Activated naive CD4-positive, alpha-beta T cell (primary cell): Measurements from ENCODE around the gene PDZD7.
A peak's percentile ranks its signal among the peaks of the same experiment; 100 is the strongest.

ENCODE experiments used
- DNase-seq, 4 experiments: peaks; one replicate each; lab custom pipeline; 2025; lab: John Stamatoyannopoulos, UW

The PDZD7 gene

DNA sequence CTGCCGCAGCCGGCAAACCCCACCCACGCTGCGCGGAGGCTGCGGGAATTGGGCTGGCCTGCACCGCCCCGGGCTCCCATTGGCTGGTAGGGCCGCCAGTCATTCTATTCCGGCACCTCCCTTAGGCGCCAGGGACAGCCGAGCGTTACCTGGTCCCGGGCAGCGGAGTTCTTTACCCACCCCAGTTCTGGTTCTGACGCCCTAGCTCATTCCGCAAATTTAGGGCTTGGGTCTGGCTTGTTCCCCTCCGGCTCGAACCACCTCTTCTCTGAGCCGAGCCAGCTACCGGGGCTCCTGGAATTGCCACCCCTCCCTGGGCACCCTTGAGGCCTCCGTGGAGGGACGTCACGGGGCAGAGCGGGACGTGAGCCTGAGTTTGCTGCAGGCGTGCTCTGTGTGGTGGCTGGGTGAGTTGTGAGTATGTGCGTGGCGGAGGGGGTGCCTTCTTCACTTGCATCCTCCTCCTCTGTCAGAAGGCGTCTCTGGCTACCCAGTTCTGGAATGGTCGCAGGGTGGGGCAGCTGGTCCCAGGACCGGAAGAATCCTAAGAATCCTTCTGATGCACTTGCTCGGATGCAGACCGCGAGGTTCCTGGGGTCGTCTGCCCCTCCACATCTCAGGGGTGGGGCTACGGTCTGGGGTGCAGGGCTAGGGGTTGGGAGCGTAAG lies at the start of gene PDZD7, which contains the start of gene SFXN3:
TSS of gene PDZD7 (minus strand) at position 2 of the 668 bp plus-strand sequence. CDS start 910 bp downstream, outside the sequence.
TSS of gene SFXN3 (plus strand) at position 107 of the 668 bp plus-strand sequence. CDS start 3,461 bp downstream, outside the sequence.
- peak; percentile 86 to 97 (median 94) for DNase-seq

DNA sequence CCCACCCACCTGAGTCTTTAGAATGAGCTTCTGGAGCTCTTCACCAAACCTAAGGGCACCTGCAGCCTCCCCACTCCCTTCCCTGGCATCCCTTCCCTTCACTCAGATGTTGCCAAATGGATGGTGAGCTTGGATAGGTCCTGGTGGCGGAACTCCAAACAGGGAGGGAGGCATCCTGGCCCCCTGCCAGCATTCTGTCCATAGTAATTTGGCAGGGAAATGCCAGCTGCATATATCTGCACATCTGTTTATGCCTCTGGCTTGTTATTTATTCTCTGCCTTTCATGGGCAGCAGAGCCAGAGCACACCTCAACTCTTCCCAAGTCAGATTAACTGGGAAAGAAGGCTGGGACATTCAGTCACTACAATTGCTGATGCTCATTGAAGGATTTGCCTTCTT lies 48.9 kb upstream of the PDZD7 start:
- DNase-seq, result no peak

DNA sequence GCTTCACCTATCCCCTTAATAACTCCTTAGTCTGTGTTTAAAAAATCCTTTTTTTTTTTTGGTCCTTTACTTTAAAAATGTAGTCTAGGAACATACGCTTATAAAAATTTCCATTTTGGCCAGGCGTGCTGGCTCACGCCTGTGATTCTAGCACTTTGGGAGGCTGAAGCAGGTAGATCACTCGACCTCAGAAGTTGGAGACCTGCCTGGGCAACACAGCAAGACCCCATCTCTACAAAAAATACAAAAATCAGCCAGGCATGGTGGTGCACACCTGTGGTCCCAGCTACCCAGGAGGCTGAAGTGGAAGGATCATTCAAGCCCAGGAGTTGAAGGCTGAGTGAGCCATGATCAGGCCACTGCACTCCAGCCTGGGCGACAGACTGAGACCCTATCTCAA lies 45.7 kb upstream of the PDZD7 start:
- DNase-seq, result no peak

DNA sequence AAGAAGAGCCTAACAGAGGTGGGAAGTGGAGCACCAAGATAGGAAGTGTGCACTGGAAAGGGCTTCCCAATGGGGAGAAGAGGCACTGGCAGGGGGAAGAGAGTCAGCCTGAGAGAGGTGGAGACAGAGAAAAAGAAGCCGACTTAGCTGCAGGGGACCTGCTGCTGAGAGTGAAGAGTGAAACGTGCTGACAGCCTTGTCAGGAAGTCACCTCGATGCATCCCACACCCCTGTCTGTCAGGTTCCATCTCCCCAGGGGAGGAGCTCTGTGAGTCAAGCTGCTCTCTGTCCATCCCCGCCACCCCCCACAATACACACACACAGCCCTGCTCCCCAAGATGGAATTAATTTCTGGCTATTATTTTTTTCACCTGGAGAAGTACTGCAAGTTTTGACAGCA lies 44.8 kb upstream of the PDZD7 start:
- no peak for DNase-seq

DNA sequence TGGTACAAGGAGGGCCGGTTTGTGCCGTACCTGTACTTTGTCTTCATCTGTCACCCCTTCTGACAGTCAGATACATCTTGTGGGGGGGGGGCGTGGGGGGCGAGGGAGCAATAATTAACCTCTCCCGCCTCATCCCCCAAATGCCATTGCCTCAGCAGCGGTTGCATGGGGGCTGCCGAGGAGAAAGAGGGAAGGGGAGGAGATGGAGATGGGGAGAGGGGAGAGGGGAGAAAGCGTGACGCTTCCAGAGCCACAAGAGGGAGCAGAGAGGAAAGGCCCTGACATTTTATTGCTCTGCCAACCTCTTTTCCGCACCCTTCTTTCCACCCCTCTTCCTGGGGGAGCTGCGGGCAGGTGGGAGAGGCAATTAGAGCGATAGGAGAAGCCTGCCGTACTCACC lies 42.7 kb upstream of the PDZD7 start:
- DNase-seq, result no peak

DNA sequence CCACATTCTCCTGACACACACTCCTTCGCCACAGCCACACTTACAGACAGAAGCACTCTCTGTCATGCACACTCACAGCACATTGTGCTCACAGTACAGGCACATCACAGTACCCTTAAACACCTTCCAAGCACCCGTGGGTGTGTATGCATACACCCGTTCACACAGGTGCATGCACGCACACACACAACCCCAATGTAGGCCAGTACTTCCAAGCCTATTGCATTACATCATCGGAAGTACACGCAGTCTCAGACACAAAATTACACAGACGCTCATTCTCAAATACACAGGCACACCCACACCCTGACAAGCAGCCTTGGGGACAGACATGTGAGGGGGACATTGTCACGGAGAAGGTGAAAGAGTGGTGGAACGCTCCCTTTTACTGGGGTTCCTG lies 42.0 kb upstream of the PDZD7 start:
- DNase-seq, result no peak

DNA sequence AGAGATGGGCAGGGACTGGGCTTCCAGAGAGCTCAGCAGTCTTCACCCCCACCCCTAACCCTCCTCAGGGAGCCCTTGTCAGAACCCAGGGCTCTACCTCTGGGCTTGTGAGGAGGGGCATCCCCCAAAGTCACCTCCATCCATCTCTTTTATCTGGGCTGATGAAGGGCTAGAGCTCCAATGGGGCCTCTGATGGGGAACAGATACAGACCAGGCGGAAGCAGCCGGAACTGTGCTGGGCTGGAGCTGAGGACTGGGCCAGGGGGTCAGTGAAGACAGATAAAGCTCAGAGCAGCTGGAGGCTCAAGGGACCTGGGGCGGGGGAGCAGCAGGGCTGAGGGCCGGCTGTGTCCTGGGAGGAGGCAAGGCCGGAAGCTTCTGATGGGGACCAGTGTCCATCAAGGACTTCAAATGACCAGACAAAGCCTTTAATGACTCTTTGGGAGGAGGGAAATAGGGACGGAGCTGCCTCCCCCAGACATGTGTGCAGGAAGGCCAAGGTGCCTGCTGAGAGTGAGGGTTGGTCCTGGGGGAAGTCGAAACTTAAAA lies 41.0 kb upstream of the PDZD7 start:
- no peak for DNase-seq

DNA sequence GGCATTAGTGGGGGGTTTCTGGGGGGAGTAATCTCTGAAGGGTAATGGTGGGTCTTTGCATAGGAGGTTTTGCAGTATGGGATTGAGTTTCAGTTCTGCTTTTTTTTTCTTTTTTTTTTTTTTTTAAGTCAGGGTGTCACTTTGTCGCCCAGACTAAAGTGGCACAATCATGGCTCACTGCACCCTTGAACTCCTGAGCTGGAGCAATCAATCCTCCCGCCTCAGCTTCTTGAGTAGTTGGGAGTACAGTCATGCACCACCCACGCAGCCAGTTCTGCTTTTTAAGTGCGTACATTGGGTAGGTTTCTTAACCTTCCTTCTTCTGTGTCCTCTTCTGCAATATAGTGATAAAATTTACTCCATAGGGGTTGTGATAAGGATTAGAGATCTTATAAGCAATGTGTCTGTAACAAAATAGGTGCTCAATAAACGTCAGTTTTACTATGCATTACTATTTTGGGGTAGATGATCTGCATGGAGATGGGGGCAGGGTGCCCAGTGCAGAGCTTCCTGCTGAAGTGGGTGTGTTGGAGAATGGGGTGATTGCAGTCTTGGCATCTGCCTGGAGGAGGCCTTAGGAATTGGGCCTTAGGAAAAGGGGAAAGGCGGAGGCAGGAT lies 40.4 kb upstream of the PDZD7 start:
- DNase-seq, result no peak

DNA sequence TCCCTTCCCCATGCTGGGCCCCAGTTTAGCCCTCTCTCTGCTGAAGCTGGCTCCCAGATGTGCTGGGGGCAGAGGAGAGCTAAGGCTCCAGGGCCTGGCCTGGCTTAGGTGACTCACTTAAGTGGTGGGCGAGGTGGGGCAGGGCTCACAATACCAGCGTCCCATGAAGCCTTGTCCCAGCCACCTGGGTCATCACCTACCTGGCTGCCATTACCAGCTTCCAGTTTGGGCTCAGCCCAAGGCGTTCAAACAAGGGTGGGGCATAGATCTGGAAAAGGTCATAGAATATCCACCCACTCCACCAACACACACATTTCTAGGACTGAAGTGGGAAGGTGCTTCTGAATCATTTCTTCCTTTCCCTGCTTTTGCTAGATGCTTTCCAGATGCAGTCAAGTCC lies 39.2 kb upstream of the PDZD7 start:
- DNase-seq, result no peak

DNA sequence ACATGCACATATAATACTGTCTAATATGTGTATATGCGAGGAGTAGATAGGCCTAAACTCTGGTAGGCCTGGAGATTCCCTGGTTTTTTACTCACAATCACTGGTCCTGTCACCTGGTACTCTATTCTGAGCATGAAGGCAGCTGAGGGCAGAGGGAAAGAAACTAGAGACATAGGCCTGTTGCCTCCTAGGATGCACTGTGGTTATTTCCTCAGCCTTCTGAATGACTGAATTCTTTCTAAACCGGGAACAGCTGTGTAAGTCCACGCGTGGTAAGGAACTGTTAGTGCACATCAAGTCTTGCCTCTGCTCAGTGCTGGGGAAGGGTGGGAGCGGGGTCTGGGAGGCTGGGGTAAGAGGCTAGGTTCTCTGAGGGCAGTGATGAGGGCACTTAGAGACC lies 38.5 kb upstream of the PDZD7 start:
- DNase-seq, result no peak

DNA sequence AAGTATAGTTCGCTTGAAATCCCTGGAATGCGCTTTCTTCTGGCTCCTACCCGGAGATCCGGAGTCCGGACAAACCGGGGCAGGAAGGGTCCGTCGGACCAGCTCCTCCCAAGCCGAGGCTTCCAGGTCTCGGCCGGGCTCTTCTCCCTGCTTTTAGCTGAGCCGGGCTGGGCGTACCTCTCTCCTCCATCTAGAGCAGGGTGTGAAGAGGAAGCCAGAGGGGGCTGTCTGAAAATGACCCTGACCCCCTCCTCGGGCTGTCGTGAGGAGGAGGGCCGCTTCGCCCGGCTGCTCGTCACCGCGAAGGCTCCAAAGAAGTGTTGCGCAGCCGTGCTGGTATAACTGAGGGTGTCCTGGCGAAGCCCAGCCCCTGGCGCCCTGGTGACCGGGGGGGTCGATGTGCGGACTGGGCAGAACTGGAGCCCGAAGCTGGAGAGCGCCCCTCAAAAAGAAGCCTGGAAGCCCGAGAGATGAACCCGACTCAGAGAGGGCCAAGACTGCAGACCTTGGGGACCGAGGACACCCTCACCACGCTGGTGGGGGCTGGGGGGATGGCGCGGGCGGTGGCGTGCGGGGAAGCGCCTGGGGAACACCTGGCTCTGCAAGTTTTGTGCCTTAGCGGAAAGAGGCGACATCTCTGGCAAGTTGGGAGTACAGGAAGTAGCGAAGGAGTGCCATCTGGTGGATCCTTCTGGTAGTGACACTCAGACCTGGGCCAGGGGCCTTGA lies 36.6 kb upstream of the PDZD7 start:
- peak; percentile 32 to 53 (median 49) for DNase-seq

DNA sequence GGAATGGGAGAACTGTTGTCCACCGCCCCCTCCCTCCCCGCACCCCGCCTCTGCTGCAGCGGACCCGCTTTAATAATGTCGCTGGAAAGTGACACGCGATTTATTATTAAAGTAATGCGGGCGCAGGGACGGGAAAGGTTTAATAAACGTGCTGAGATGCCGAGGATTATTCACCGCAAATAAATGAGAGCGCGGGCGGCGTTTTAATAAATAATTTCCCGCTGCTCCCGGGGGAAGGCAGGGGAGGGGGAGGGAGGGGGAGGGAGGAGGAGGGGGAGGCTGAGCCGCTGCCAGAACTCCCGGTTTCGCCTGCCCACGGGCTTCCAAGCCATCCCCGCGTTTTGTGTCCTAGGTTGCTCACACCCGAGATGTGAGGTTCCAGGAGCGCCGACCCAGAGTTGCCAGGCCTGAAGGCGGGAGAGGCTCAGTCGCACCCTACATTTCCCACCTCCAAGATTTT lies 36.0 kb upstream of the PDZD7 start:
- DNase-seq, result no peak

DNA sequence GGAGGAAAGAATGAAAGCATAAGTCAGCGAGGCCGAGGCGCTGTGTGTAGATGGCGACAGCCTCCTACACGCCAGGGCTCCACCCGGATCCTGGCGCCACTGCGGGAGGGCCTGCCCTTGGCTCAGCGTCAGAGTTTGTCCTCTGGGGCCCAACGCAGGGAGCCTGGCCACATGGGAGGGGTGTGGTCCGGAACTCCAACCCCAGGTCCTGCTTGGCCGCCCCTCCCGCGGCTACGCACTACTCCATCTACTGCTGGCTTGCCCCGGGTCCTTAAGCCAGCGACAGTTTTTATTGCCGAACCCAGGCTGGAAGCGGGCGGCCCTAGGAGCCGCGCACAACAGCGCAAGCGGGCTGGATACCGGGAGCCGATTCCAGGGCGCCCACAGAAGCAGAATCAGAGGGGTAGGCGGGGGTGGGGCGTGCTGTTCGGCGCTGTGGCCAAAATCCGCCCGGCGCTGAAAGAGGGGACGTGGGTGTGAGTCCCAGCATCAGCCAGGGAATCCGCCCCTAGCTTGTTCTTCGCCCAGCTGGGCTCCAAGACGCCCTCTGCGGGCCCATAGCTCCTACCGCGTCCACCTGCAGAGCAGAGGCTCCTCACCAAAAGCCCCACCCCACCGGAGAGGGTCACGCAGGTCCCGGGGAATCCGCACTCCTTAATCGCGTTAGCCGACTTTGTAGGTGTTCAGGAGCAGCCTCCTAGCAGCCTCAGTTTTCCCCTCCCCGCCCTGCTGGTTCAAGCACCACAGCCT lies 35.4 kb upstream of the PDZD7 start:
- DNase-seq, result peak in 1 of 4 experiments; percentile 31

DNA sequence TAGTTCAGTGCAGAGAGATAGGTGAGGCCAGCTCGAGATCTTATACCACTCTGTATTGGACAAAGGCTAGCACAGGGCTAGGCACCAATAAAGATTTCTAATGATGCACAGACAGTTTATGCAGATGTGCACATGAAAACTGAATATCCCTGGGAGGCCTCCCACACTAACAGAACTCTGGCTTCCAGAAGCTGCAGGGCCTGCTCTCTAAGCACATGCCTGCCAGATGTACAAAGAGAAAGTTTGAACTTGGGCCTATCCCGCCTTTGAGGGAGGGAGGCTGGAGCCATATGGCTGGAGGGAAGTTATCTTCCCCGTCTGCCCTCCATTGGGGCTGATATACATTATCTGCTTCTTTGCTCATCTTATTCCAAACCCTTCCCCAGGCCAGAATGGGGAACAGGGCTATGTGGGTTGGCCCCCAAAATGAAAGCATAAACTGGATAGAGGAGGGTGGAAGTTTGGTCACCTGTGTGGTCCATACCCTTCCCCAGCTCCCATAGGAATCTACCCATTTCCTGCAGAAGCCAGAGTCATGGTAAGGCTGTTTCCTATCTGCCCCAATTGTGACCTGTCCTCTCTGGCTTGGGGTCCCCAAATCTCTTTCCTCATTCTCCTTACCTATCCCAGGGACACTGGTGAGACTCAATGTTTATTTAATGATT lies 34.7 kb upstream of the PDZD7 start:
- DNase-seq, result no peak

DNA sequence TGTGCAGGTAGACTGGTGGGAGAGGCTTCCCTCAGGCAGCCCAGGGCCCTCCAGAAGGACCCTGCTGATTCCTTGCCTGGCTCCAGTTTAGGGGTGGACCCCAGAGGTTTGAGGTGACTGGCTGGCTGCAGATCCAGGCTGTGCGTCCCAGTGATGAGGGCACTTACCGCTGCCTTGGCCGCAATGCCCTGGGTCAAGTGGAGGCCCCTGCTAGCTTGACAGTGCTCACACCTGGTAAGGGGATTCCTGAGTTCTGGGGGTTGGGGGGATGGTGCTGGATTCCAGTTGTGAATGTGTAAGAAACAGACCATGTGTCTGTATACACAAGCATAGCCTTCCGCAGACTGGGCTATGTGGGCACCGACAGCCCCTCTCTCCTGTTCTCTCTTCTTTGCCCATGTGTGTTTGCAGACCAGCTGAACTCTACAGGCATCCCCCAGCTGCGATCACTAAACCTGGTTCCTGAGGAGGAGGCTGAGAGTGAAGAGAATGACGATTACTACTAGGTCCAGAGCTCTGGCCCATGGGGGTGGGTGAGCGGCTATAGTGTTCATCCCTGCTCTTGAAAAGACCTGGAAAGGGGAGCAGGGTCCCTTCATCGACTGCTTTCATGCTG lies 33.6 kb upstream of the PDZD7 start:
- DNase-seq, result no peak

DNA sequence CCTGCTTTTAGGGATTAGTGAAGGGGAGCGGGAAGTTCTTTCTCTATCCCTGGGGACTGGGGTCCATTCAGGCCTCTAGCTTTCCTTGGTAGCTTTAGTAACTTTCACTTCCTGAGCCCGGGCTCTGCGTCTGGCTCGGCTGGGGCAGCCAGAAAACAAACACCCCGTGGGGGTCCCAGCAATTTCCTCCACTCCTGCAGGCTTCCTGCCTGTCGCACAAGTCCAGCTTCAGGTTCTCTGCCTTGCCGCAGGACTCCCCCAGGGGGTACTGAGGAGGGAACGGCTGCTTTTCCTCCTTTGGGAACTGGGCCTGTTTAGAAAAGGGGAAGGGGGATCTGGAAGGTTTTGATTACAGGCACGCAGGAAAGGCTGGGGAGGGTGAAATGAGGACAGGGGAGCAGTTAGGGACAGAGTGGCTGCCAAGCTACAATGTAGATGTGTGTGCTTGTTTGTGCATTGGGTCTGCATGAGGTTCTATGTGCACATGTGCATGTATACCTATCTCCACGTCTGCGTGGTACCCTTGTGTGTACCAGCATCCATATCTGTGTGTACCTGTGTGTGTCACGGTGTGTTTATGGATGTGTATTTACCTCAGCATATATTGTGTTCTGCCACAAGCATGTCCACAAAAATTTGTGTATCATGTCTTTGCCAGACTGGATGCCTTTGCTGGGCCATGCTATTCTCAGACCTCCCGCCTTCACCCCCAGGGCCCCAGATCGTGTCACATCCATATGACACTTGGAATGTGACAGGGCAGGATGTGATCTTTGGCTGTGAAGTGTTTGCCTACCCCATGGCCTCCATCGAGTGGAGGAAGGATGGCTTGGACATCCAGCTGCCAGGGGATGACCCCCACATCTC lies 32.9 kb upstream of the PDZD7 start:
- no peak for DNase-seq

DNA sequence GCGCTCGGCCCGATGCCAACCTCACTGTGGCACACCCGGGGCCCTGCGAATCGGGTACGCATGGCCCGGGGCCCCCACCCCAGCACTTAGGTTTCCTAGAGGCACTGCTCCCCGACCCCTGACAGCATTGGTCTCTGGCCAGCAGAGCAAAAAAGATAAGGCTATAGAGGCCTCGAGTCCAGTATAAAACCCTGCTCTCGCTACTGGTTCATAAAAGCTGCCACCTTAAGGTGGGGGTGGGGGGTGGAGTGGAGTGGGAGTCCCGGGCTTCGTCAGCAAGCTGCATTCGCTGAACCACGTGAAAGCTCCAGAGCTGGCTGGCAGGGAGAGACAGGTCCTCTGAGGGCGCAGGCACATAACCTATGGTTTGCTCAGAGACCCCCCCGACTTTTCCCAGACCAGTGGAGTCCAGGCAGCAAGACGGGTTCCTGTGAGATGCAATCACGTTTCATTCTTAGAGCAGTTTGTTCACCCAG lies 32.2 kb upstream of the PDZD7 start:
- no peak for DNase-seq

DNA sequence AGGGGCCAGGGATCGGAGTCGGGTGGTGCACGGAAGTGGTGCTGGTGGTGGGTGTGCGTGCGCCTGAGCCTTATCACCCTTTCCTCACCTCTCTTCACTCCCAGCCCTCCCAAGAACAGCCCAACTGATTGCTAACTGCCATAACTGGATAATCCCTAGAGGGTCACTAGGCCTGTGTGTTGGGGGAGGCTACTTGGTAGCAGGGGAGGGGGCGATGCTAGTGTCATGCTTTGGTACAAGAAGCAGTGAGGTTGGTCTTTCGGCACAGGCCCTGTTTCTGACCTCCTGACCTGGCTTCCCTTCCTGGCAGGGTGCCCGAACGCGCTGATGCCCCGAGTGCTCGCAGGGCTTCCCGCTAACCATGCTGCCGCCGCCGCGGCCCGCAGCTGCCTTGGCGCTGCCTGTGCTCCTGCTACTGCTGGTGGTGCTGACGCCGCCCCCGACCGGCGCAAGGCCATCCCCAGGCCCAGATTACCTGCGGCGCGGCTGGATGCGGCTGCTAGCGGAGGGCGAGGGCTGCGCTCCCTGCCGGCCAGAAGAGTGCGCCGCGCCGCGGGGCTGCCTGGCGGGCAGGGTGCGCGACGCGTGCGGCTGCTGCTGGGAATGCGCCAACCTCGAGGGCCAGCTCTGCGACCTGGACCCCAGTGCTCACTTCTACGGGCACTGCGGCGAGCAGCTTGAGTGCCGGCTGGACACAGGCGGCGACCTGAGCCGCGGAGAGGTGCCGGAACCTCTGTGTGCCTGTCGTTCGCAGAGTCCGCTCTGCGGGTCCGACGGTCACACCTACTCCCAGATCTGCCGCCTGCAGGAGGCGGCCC lies 31.5 kb upstream of the PDZD7 start:
- DNase-seq, result peak in 1 of 4 experiments; percentile 51
